GM23338 (cell line): Measurements from ENCODE around the gene SCN3B.

Experiments
- CREB1 ChIP-seq: fragments of 250-450 bp; sonication (Bioruptor Pico); IDR thresholded peaks from 2 replicates; pipeline ENCODE4 v1.5.0; 2020; ENCODE audit warnings: low read depth, mild to moderate bottlenecking, moderate library complexity
- CTCF ChIP-seq, 2 experiments: fragments of 200-600 bp in 1 of 2; sonication (generic) in 1 of 2; conservative IDR thresholded peaks; 2 replicates each; pipeline versions ENCODE4 v1.5.1 to v1.6.1; 2016 to 2017; ENCODE audit warnings: antibody characterized with exemption in 2 of 2, low read depth in 2 of 2, mild to moderate bottlenecking in 2 of 2, moderate library complexity in 1 of 2
- EZH2 ChIP-seq: fragments of 200-600 bp; sonication (generic); IDR thresholded peaks from one replicate; pipeline ENCODE4 v1.8.0; 2017; ENCODE audit warnings: antibody characterized with exemption, mild to moderate bottlenecking, low read depth; ENCODE audit not compliant: unreplicated experiment
- EZH2phosphoT487 ChIP-seq: fragments of 200-600 bp; sonication (generic); IDR thresholded peaks from one replicate; pipeline ENCODE4 v1.8.1; 2018; ENCODE audit warnings: antibody characterized with exemption; ENCODE audit not compliant: unreplicated experiment
- JUNB ChIP-seq: IDR thresholded peaks from one replicate; pipeline ENCODE4 v1.6.1; 2016; ENCODE audit warnings: antibody characterized with exemption; ENCODE audit not compliant: unreplicated experiment
- NANOG ChIP-seq: IDR thresholded peaks from 2 replicates; pipeline ENCODE4 v1.6.1; 2016; ENCODE audit warnings: antibody characterized with exemption, borderline replicate concordance
- POLR2AphosphoS5 ChIP-seq: IDR thresholded peaks from 2 replicates; pipeline ENCODE4 v1.6.1; 2016; ENCODE audit warnings: antibody characterized with exemption, low read depth
- REST ChIP-seq: IDR thresholded peaks from one replicate; pipeline ENCODE4 v1.6.1; 2018; ENCODE audit warnings: antibody characterized with exemption; ENCODE audit not compliant: unreplicated experiment
- STAT1 ChIP-seq: IDR thresholded peaks from one replicate; pipeline ENCODE4 v1.6.1; 2016; ENCODE audit warnings: antibody characterized with exemption; ENCODE audit not compliant: unreplicated experiment
- ZNF114 ChIP-seq: fragments of 250-450 bp; sonication (Bioruptor Pico); IDR thresholded peaks from 2 replicates; pipeline ENCODE4 v1.5.0; 2020; ENCODE audit warnings: mild to moderate bottlenecking, moderate library complexity
- ZNF331 ChIP-seq: fragments of 250-450 bp; sonication (Bioruptor Pico); IDR thresholded peaks from 2 replicates; pipeline ENCODE4 v1.5.0; 2020; ENCODE audit warnings: low read depth, mild to moderate bottlenecking, moderate library complexity

GRCh38 chr11:123590296-123590912 is 64.0 kb downstream of the SCN3B start:
- no peak for TF ChIP-seq CTCF (conservative IDR thresholded peaks at IDR 0.05; ENCODE audit: low read depth in 2 of 2)
- no peak for TF ChIP-seq EZH2phosphoT487
- TF ChIP-seq EZH2: no peak
- no peak for TF ChIP-seq REST
- no peak for TF ChIP-seq POLR2AphosphoS5
- TF ChIP-seq CREB1 (CRISPR knock-in tag): no peak
- no peak for TF ChIP-seq ZNF114 (CRISPR knock-in tag)
- no peak for TF ChIP-seq JUNB
- no peak for TF ChIP-seq ZNF331 (CRISPR knock-in tag)
- TF ChIP-seq NANOG: no peak
- TF ChIP-seq STAT1: no peak
